Fibroblast of gingiva (primary cell): ENCODE data around the gene NINJ1.

ENCODE experiments used
- DNase-seq: peaks from one replicate; pipeline ENCODE4 v3.0.0-alpha.2; 2011; ENCODE audit warnings: low read depth

NINJ1 gene

DNA sequence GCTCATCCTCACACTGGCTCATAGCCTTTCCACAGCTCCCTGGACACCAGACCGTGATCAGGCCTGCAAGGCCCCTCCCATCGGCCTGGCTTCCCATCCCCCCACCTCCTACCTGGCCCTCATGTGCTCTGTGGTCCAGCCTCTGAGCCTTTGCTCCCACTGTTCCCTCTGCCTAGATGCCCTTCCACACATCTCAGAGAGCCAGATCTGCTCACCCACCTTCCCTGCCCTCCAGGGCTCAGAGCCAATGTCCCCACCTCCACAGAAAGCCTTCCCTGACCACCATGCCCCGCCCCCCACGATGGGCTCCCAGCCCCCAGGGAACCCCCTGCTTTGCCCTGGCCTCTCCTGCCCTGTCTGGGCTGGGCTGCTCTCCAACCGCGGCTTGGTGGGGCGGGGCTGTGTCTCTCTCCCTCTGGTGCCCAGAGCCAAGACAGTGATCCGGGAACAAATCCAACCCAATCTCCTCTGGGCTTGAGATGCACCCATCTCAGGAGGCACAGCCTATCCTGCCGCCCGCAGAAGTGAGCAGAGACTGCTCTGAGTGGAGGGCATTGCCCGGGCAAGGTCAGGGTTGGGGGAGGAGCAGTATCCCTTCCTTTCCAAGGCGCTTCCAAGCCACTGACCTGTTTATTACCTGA lies 1.6 kb downstream of the NINJ1 start:
- DNase-seq: peak; percentile 81

DNA sequence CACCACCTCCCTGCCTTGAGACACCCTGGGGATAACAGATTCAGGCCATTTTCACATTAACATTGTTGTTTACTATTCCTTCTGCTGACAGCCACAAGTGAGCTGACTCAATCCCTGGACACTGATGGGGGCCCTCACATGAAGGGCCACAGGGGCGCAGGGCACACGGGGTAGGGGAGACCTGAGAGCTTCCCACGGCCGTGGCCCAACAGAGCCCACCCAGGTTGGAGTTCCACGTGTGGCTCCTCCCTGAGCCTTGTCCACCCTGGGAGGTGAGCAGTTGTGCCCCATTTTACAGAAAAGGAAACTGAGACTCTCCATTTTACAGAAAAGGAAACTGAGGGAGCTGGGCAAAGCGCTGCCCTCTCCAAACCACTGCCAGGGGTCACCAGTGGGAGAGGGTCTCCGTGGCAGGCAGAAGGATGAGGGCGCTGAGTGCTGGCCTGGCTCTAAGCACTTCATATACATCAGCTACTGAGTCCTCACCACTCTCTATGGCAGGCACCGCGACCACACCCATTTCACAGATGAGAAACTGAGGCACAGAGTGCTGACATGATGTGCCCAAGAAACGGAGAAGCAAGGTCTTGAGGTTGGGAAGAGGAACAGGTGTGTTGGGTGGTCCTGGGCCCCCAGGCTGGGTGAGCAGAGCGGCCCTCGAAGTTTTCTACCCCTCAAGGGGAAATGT lies 2.3 kb downstream of the NINJ1 start:
- no peak for DNase-seq

- DNase-seq: no peak
Observed at GRCh38 chr9:93130861-93131481, 3.1 kb downstream of the NINJ1 start.

- no peak for DNase-seq
Observed at GRCh38 chr9:93129691-93130500, 4.2 kb downstream of the NINJ1 start.

DNA sequence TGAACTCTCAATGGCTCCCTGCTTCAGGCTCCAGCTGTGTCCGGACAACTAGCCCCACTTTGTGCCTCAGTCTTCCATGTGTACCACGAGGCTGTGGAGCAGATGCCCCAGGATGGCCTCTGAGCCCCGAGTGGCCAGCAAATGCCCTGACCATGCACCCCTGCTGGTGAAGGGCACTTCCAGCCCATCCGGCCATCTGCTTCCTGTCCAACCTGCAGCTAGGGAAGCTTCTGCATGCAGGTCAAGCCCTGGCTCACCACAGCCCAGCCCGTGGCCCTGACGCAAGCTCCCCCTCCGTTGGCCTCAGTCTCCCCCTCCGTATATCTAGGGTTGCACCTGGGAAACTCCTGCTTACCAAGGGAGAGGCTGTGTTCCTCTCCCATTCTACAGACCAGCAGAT lies 4.8 kb downstream of the NINJ1 start:
- no peak for DNase-seq

DNA sequence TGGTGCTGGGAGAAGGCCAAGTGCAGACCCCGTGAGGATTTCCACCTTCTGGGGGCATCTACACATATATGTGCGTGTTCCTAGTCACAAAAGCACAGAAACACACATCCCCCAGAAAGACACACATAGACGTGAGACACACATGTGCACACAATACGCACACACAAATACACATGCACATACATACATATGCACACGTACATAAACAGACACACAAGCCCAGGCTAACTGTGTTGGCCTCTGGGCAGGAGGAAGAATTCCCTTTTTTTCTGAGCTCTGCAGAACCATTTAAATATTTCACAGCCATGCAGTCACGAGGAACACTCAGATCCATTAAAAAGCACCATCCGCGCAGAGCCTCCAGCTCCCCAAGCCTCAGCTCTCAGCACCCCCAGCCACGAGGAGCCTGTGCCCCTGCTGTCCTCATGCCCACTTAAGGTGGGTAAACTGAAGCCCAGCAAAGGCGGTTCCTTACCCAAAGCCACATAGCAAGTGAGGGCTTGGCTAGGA lies 5.3 kb downstream of the NINJ1 start:
- DNase-seq: no peak

- DNase-seq: no peak
Observed at GRCh38 chr9:93128011-93128714, 5.9 kb downstream of the NINJ1 start.

DNA sequence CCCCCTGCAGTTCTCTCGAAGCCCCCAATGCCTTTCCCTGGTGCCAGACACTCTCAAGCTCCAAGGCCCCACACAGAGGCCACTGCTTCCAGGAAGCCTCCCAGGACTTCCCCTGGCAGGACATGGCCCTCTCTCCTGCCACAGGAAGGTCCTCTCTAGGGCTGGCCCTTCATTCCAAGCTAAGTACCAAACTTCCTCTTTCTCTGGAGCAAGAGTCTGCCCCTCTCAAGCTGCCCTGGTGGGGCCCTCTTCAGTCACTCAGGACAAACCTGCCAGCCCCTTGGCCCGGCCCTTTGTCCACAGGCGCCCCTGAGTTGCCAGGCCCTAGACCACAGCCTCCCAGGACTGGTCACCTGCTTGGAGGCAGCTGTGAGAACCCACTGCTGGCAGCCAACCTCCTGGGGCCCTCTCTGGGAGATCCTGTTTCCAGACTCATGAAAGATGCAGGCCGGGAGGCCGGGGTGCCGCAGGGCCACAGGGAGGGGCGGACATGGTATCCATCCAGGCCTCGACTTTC lies 6.6 kb downstream of the NINJ1 start:
- DNase-seq: peak; percentile 53

DNA sequence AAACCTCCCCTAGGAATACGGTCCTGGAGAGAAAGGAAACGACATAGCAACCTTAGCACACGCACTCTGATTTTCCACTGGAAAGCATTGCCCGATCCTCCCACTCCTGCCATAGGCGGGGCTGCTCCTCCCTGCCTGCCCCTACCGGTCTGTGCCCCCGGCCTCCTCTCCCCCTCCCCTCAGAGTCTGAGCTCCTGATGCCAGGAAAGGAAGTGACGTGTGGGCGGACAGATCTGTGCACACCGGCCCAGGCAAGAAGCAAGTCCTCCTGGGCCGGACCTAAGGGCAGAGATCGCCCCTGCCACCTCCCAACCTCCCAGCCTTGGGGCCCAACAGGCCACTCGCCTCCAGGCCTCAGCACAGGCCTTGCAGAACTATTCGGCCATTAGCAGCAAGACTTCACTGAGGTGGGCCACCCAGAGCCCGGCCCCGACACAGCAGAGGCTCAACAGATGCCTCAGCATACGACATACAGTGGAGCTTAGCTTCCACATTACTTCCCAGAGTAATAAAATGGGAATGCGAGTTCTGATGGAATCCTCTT lies 7.2 kb downstream of the NINJ1 start:
- no peak for DNase-seq

DNA sequence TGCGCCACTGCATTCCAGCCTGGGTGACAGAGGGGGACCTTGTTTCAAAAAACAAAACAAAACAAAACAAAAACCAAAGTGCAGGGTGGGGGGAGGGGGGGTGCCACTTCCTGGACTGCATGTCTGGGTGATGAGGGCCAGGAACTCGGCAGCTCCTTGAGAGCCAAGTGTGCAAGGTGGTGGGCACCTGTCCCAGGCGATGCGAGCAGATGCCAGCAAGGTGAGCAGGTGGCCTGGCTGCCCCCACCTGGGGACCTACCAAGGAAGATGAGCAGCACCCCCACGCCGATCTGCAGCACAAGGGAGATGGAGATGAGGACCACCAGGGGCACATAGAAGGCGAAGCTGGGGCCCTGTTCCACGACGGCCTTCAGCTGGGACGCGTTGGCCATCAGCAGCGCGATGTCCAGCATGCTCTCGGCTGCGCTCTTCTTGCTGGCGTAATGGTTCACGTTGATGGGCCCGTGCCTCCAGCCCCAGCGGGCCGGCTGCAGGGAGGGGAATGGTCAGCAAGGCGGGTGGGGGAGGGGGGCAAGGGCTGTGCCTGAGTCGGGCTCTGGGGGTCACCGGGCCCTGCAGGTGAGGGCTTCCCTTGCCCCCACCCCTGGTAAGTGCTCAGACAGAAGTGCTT lies 7.8 kb downstream of the NINJ1 start:
- no peak for DNase-seq

DNA sequence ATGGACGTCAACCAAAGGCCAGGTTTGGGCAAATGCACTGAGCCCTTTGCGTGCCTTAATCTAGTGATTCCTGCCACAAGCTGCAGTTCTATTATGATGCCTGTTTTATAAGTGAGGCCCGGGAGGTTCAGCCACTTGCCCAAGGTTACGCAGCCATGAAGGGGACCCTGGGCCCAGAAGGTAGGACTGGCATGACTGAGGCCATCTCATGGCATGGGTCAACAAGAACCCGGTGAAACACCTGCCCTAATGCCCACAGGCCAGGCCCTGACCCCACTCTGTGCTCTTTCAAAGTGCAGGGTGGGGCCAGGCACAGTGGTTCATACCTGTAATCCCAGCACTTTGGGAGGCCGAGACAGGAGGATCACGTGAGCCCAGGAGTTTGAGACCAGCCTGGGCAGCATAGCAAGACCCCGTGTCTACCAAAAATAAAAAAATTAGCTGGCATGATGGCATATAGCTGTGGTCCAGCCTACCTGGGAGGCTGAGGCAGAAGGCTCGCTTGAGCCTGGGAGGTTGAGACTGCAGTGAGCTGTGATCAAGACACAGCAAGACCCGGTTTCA lies 8.6 kb downstream of the NINJ1 start:
- DNase-seq: no peak

DNA sequence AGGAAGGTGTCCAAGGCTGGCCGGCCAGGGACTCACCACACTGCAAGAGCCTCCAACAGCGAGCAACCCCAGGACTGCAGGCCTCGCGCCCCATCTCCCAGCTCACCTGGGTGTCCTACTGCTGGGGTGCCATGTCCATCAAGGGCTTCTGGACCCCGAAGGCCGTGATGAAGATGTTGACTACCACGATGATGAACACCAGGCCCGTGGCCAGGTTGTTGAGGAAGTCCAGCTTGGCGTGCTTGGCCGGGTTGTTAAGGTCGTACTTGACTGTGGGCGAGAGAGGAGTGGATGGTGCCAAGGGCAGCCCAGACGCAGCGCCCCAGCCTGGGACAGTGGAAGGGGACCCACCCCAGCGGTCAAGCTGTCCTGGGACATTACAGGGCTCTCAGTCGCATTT lies 9.3 kb downstream of the NINJ1 start:
- no peak for DNase-seq

- no peak for DNase-seq
Observed at GRCh38 chr9:93123561-93124283, 10.3 kb downstream of the NINJ1 start.

- DNase-seq: no peak
Observed at GRCh38 chr9:93122721-93123221, 11.3 kb downstream of the NINJ1 start.

DNA sequence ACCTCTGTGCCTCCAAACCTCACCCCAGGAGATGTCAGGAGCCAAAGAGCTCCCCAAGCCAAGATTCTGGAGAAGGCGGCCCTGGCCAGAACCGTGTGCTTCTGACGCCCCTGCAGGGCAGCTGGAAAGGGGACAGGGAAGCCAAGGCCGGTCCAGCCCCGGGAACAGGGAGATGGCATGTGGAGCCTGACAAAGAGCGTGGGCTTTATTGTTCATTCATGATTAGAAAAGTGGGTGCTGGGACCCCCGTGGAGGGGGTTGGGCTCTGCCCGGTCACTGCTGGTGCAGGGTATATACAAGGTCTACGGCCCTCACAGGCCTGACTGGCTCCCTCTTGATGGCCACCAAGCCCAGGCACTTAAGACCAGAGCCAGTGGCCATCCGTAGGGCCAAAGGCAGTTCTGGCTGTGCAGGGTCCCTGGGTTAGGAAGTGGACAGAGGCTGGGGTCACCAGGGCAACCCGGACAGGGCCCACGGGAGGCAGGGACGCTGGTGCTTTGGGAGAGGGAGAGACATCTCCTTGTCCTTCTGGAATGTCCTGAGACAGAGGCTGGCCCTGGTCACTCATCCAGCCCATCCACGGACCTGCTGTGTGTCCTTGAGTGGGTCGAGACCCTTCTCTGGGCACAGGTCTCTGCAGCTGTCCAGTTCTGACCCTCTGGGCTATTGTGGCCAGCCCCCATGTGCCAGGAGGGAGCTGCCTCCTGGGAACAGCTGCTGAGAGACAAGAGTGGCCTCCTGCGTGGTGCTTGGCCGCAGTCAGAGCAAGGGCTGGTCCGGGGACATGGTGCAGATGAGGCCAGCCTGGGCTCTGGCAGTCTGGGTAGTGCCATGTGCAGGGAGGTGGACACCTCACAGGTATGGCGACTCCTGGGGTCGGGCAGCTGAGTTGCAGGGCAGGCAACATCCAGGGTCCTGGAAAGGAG lies 12.5 kb downstream of the NINJ1 start:
- DNase-seq: no peak

DNA sequence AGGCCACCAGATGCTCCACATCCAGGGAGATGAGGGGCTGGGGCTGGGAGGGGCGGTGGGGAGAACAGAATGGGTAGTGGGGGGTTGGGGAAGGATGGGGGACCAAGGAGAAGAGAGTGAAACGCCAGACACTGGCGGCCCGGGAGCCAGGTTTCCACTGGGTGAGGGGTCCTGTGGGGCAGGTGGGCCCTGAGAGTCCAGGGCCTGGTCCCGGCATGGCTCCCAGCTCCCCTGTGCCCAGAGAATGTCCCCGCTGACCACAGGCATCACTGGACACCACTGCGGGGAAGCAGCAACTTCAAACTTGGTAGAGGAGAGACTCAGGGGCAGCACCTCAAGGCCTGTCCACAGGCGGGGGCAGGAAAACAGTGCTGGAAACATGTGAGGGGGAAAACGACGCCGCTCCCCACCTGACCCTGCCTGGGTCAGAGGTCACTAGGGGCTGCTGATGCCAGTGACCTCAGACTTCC lies 13.2 kb downstream of the NINJ1 start:
- no peak for DNase-seq

DNA sequence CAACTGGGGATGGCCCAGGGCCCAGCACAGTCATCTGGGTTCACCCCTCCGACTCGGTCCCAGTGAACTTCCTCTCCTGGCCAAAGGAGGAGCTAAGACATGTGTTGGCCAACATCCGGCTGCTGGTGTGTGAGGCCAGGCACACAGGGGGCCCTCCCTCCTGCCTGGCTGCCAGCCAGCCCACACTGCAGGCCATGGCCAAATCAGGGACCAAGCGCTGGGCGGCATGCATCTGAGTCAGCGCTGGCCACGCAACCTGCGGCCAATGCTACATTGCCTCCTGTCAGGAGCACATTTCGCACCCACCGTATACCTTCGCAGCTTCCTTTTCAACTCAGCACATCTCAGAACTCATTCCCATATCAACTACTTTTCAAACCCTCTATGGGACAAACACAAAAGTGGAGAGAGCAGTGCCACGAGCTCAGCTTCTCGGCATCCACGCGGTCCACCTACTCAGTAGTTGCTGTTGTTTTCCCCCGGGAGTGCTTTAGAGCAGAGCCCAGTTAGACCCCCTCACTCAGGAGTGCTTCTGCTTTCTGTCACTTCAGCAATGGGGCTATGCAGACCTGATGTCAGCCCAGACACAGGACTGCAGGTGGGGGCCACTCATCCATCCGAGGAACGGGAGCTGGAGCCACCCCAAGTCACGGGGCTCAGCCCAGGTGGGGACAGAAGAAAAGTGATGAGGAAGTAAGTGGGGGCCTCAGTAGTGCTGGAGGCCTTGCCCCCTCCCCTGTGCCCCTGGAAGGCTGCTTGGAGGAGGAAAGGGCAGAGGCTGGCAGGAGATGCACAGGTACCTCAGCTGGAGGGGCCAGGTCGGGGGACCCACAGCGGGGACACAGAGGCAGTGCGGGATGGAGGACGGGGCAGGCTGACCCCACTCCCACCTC lies 13.9 kb downstream of the NINJ1 start:
- DNase-seq: peak; percentile 96

- DNase-seq: no peak
Observed at GRCh38 chr9:93119703-93119952, 14.4 kb downstream of the NINJ1 start.
